GM19372 (cell line): ENCODE results near the gene FANCD2.
"Not testable (repeated sequence)": the region's sequence is repeated elsewhere in the genome, so short reads cannot be mapped to it uniquely, and the experiment has no call there.

Experiments used
- ATAC-seq: cut with Tn5 transposase; IDR thresholded peaks from one replicate; pipeline ENCODE4 v1.9.1; 2021; ENCODE audit warnings: mild to moderate bottlenecking, low read depth, moderate library complexity; ENCODE audit not compliant: unreplicated experiment

The FANCD2 gene

GRCh38 chr3:10026084-10026890 is at the start of gene FANCD2:
Gene FANCD2 (plus strand): TSS chr3:10026437. CDS start chr3:10028658, 2,221 bp downstream.
- peak; percentile 89 for ATAC-seq

DNA sequence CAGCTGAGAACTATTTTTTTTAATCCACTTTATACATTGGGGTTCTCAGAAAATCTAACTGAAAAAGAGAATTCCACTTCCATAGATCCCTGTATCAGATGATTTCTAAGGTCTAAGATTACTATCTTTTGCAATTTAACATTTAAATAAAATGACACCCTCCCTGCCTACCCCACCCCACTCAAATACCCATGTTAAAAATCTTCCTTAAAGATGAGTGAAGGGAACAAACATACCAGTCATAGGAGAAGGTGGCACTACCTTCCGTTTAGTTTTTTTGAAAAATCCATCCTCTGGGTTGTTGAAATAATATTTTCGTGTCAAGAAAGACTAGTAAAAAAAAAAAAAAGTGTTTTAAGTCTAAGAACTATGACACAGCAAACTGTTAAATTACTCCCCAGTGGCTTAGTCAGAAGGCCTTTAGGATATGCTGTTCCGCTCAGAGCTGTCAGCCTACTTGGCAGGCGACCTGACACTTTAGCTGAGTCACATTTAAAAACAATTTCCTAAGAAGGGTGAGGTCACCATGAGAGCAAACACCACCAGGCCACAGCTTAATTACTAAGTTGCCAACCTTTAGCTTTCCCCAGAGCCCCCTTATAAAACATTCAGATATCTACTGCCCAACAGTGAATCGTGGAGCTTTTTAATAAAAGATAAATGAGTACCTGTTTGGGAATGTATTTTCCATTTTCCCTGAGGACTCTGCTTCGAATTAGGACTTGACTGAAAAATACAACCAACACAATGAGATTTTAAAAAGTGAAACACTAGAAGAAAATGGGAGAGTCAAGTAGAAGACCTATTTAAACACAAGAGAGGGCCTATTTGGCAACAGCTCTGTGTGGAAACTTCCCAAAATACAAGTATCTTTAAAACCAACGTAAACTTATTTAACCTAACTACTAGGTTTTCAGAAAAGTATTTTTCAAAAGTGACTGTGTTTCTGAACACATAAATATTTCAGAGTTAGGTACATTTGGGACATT is 49.2 kb upstream of the FANCD2 start:
- ATAC-seq: no peak

DNA sequence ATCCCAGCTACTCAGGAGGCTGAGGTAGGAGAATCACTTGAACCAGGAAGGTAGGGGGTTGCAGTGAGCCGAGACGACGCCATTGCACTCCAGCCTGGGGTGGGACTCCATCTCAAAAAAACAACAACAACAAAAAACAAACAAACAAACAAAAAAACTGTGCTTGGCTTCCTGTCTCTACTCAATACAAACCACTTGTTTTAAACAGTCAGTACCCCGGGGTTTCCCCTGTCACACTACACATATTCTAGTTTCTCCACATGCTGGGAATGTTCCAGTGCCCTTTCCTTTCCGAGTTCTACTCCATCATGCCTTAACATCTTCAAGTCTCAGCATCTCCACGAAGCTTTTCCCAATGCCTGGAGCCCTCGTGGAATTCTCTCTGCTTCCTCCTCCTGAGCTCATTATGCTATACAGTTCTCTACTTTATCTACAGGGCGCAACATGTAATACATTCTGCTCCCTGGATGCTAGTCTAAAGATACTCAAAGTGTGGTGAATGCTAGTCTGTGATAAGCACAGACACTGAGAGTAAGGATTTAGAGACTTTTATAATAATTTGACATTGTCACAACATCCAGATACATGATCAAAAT is 47.4 kb upstream of the FANCD2 start:
- no peak for ATAC-seq

DNA sequence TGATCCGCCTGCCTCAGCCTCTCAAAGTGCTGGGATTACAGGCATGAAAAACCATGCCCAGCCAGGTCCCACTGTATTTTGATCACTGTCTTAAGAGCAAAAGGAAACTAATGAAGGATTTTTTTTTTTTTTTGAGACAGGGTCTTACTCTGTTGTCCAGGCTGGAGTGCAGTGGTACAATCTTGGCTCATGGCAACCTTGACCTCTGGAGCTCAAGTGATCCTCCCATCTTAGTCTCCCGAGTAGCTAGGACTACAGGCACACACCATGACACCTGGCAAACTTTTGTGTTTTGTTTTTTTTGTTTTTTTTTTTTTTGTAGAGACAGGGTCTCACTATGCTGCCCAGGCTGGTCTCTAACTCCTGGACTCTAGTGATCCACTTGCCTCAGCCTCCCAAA is 46.0 kb upstream of the FANCD2 start:
- no peak for ATAC-seq

DNA sequence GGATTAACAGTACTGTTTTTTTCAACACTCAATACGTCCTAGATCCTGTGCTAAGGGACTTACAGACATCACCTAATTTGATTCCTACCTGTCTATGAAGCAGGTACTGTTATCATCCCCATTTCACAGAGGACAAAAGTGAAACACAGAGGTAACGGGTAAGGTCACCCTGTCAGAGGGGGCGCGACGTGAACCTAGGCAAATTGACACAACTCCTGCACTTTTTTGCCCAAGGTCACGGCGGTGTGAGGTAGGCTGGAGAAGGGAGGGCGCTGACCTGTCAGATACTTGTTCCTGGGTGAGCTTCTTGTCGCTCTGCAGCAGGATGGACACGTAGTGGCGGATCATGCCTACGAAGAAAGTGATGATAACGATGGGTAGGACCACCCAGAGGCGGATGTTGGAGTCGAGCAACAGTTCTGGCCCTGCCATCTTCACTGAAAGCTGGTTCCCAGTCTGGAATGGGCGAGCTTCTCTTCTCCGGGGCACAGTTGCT is 40.0 kb upstream of the FANCD2 start:
- ATAC-seq: peak; percentile 23

- no peak for ATAC-seq
Observed at GRCh38 chr3:9994086-9994844, 32.0 kb upstream of the FANCD2 start.

- ATAC-seq: no peak
Observed at GRCh38 chr3:10000686-10001085, 25.6 kb upstream of the FANCD2 start.

DNA sequence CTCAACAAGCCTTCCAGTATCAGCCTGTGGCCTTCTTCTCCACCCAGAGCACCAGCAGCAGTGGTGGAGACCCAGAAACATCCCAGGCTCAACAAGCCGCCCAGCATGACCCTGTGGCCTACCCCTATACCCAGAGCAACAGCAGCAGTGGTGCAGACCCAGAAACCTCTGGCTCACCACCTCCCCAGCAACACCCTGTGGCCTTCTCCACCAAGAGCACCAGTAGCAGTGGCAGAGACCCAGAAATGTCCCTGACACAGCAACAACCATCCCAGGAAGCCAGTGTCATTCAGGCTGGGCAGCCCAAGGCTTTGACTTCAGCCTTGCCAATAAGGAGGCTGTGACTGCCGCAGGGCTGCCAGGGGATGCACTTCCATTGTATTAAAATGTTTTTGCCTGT is 23.3 kb upstream of the FANCD2 start:
- no peak for ATAC-seq

DNA sequence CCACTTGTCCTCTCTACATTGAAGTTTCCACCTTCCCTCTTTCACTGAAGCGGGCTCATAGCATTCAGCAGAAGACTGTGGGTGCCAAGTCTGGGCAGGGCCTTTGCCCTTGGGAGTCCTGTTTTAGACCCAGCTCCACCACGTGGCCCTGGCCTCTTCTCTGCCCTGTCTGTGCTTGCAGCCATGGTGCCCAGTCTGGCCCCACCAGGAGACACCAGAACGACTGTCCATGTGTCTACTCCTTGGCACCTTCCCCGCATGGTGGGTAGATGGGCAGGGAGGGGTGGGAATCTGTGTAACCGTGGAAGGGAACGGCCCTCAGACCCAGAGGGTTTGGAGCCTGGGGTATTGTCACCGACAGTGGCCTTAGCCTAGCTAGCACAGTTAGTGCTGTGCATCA is 21.7 kb upstream of the FANCD2 start:
- no peak for ATAC-seq

GRCh38 chr3:10004960-10005564 is 21.2 kb upstream of the FANCD2 start:
- no peak for ATAC-seq

DNA sequence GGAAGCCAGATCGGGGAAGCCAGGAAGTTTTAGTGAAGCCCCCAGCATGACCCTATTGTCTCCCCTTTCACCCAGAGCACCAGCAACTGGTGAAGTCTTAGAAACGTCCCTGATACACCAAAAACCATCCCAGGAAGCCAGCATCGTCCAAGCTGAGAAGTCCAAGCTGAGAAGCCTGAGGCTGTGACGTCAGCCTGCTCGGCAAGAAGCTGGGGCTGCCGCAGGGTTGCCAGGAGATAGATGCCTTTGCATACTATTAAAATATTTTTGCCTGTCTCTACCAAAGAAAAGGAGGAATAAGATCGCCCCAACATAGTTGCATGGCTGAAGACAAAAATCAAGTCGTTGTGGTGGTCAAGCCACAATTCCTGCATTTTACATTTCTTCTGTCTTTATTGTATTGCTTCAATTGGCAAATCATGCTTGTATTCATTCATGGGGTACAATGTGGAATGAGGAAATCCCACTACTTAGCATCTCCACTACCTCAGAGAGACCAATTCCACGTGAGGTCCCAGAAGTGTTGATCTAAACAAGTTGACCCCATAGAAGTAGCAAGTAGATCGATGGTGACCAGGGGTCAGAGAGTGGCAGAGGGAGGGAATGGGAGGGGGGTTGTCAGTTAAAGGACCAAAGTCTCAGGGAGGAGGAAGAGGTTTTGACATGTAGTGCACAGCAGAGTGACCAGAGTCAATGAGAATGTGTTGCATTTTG is 20.0 kb upstream of the FANCD2 start:
- no peak for ATAC-seq

- ATAC-seq: no peak
Observed at GRCh38 chr3:10006762-10007090, 19.5 kb upstream of the FANCD2 start.

DNA sequence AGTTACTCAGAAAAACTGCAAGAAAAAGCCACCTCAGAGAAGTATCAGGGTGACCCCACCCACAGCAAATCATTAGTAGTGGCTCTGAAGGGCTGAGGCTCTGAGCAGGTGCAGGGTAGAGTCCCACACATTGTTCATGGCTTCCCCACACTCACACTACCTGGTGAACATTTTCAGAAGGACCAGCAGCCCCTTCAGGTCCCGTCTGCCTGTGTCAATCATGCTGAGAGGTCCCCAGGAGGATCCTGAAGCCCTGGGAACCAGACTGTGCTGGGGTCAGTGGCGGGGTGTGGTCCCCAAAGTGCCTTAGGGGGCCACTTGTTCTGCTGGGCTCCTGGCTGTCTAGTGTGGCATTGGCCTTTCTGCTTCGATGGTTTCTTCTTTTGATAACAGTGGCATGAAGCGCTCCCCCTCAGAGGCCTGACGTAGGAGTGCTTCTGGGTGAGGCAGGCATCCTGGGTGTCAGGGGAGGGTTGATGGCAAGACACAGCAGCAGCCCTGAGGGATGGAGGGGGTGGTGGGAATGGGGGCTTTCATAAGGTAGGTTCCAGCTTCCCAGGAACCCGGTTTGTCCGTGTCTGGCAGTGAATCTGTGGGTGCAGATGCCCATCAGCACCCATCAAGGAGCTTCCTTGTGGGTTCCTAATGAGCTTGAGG is 19.0 kb upstream of the FANCD2 start:
- no peak for ATAC-seq

DNA sequence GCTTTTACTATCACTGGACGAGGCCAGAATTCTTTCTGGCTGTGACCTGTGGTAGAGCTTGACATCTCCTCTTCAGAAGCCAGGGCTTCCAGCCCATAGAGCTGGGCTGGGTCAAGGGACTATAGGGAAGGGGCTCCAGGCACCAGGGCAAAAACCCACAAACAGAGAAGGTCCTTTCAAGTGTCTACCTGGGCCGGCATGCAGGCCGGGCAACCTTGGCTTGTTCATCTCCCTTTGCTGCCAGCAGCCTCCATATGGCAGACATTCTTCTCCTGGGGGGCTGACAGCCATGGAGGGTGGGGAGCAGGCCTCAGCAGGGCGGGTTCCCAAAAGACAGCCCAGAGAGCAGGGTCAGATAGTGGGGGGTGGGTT is 18.0 kb upstream of the FANCD2 start:
- not testable (repeated sequence) for ATAC-seq

DNA sequence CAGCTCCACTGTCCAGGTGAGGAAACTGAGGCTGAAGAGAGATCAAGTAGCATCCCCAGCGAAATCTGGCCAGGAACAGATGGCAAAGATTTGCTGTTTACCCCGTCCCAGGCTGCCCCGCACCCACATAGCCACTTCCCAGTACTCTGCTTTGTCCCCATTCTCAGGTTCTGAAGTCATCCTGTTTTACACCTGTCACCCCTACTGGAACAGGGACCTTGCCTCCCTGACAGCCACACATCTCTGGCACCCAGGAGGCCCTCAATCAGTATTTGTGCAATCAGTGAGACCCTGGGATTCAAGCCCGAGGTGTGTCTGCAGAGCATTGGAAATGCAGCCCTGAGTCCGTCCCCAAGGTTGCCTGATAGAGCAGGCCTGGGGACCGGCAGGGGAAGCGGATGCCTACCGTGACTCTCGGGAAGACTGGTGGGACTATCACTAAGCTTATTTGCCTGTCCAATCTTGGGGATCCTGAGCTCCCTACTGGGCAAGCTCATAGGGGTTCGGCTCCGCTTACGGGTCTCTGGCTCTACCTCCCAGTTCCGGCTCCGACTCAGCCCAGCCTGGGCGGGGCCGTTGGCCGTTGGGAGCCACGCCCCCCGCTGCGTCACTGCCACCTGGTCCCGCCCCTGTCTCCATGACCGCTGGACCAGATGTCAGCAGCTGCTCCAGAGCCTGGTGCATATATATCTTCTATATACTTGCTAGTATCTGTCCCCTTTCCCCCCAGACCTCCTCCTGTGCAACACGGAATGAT is 17.5 kb upstream of the FANCD2 start:
- peak; percentile 65 for ATAC-seq

DNA sequence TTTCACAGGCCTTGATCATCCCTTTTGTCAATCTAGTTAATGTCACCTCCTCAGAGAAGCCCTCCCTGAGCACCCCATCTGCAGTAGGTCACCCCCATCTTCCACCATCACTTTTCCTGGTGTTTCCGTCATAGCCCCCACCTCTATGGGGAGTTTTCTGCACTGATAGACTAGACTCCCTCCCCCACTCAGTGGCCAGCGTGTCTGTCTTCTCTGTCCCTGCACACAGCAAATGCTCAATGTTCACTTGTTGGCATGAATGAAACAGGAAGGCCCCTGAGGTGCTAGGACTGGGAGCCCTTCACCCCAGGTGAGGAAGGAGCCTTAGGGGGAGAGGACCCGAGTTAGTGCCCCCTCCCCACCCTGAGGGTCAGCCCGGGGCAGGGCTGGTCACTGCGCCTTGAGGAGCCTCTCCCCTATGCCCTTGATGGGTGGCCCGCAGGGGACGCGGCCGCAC is 15.8 kb upstream of the FANCD2 start:
- no peak for ATAC-seq

- ATAC-seq: peak; percentile 87
Observed at GRCh38 chr3:10010878-10011465, 15.3 kb upstream of the FANCD2 start.

DNA sequence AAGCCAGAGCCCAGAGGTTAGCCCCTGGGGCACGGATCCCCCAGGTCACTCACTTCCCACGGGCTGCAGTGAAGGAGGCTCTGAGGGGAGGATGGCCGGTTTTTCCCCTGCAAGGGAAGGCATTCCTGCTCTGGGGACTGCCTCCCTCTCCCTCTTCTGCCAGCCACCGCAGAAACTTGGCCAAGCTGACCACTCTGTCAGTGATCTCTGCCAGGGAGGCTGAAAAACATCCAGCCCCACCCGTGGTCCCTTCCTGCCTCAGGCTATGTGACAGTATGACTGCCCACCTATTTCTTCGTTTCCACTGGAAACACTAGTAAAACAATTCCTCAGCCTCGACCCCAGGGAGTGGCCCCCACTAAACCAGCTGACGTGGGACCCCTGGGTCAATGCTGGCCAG is 14.6 kb upstream of the FANCD2 start:
- ATAC-seq: no peak
